SK-N-MC (cell line): ENCODE results near the gene RAPGEF2.

Experiments used
- EZH2 ChIP-seq: fragments of 200-600 bp; sonication (generic); IDR thresholded peaks from one replicate; pipeline ENCODE4 v1.6.1; 2017; ENCODE audit warnings: antibody characterized with exemption
- FOXP2 ChIP-seq: optimal IDR thresholded peaks from 2 replicates; pipeline ENCODE3; 2011; ENCODE audit warnings: mild to moderate bottlenecking, moderate library complexity; ENCODE audit not compliant: insufficient read depth; ENCODE audit errors: extremely low read length, control extremely low read depth
- POLR2AphosphoS5 ChIP-seq: IDR thresholded peaks from 2 replicates; pipeline ENCODE4 v1.6.1; 2012; ENCODE audit warnings: mild to moderate bottlenecking, low read depth, low read length, borderline replicate concordance

- TF ChIP-seq EZH2 (no peak), POLR2AphosphoS5 (no peak), FOXP2 (no peak)
Measured at GRCh38 chr4:159258889-159259560, 156.1 kb downstream of the RAPGEF2 start.
